Left lobe of liver (tissue), 2 donors: Measurements from ENCODE around the gene LRBA. TPM values are rescaled to one million over a fixed set of nuclear protein-coding genes. Genes with fewer than 3 reads are reported as not detected.

Source experiments
- ATAC-seq: fragments of 200-7000 bp; cut with Tn5 transposase; one replicate; pipeline ENCODE4 v1.9.1; 2020; ENCODE audit warnings: mild to moderate bottlenecking, moderate library complexity
- DNase-seq: peaks from one replicate; pipeline ENCODE4 v3.0.0-alpha.2; 2020; ENCODE audit warnings: low spot score
- total RNA-seq: library from RNA; stranded (reverse); gene quantifications from one replicate; pipeline ENCODE4 v1.2.1, GENCODE V29; 2021
- donor health status: DM: no; HTN: no; CAD: no; lungs with moderate emphysema.
- donor health status: DM: no; HTN: yes; CAD: no.

LRBA gene
- total RNA-seq, 1 donor from 2014 or later, result 26.7 TPM

DNA sequence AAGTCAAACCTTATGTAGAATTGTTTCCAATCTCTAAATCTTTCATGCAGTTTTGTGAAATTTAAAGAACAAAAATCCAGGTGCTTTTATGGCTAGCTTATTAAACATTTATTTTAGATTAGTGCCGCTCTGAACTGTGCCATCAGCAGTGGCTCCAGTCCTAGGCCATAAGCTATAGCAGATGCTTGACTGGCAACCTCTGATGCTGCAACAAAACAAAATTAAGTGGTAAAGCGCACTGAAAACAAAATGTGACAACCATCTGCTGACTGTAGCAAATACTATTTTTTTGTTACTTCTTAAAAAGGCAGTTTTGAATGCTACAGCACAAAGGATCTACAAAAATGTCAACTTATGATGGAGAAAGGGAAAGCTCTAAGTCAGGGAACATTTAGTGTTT is 699.4 kb downstream of the LRBA start:
- ATAC-seq, result no peak
- DNase-seq, result no peak

DNA sequence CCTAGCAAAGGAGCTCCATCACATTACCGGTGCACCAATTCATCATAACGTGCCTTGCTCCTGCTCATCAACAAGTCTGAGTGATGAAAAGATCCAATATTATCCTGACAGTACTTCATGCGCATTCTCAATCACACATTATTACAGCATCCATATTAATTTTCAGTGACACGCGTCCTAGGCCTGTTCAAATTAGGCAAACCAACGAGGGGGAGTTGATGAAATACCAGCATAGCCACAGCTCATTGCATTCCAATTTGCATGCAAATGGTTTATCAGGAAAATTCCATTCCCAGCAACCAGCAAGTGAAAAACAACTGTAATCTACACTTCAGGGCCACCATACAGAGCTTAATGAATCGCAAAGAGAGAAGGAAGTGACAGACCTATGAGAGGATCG is 699.9 kb downstream of the LRBA start:
- DNase-seq (no peak), ATAC-seq (no peak)

DNA sequence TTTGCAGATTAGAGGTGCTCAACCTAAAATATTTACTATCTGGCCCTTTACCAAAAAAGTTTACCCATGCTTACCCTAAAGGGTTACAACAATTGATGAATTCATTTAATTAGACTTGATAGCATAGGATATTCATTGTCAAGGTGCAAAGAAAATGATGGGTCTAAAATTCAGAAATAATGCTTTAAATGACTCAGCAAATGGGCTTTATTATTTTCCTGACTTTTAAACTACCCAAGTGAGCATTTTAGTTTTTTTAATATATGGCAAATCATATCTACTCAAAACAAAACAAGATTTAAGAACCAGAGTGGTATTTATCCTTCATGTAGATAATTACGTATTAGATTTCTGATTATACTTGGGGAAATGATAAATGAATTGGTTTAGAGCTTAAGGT is 701.1 kb downstream of the LRBA start:
- no peak for DNase-seq
- ATAC-seq, result no peak

DNA sequence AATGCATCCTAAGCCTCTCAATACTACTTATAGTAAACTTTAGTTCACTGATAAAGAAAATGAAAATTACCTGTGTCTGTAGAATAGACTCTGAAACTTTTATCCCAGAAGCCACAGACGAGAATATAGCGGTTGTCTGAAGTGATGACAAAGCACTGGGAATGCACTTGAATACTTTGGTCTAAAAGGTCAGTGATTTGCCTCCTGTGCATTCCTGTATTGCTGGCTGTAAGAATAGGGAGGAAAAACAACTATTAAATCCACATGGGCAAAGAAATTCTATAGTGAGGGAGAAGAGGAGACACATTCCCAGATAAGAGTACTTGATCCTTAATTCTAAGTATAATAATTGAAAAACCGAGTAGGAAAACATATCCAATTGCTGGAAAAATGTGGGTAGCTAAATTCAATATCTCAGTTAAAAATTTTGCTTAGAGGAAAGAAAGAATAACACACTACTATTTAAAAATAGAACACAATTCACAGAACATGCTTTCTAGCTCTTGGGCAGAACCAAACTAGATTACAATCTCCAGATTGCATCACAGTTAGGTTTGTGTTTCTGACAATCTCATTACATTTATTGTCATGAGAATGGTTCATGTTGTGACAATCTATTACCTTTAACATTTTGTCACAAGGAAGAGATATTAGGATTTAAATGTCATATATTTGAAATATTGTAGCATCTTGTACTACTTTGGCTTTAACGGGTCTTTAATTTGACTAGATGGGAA is 704.8 kb downstream of the LRBA start:
- no peak for ATAC-seq
- DNase-seq, result no peak

DNA sequence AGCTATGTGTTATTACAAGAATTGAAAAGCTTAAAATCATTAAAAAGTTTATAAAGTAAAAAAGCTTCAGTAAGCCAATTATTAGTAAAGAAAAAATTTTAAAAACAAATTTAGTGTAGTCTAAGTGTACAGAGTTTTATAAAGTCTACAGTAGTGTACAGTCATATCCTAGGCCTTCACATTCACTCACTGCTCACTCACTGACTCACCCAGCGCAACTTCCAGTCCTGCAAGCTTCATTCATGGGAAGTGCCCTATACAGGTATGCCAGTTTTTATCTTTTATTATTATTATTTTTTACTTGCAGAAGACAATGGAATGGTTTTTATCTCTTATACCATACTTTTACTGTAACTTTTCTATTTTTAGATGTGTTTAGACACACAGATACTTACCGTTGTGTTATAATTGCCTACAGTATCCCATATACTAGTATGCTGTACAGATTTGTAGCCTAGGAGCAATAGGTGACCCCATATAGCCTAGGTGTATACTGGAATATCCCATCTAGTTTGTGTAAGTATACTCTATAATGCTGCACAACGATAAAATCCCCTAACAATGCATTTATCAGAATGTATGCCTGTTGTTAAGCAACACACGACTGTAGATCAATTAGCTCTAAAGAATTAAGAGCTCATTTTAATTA is 706.1 kb downstream of the LRBA start:
- no peak for ATAC-seq
- DNase-seq, result no peak

DNA sequence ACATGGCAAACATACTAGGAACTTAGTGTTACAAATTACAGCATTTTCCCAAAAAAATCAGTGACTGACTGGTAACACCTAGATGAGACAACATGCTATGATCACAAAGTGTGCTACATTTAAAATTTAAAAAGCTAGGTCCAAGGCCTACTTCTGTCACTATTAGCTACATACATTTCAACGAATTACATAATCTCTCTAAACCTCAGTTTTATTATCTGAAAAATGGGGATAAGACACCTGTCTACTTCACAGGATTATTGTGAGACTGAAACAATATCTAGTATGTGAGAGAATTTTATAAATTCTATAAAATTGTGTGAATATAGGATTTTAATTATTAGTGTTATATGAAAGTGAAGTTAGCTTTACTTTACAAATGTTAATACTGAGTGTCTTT is 708.4 kb downstream of the LRBA start:
- ATAC-seq (no peak), DNase-seq (no peak)

DNA sequence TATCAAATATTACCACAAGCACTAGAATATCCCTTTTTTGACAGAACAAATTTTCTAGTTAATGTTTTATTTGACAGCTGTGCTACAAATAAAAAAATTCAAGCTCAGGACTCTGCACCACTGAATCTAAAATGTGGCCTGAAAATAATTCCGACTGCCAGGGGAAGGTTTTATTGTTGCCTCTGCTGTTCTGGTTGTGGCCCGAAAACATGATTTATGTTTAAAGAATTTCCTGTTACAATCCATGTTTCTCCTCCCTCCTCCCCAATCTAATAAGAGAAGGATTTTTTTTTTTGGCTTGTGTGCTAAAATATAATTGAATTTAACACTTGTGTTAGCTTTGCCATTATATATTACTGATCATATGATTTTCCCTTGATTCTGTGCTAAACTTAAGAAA is 709.1 kb downstream of the LRBA start:
- ATAC-seq, result no peak
- DNase-seq, result no peak

DNA sequence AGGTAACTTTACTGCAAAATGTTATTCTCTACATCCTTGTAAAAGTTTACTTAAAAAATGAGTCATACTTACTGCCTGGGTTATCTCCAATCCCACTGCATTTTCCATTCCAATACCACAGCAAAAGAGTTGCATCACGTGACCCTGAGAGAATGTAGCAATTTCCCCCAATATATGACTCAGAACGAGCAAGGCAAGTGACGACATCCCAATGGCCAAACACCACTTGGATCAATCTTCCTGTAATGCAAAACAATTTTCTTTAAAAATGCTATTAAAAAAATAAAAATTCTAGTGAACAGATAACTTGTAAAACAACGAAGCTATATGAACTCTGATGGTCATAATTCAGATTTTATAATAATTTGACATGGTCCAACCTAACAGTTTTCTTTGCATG is 712.5 kb downstream of the LRBA start:
- ATAC-seq (no peak), DNase-seq (no peak)

DNA sequence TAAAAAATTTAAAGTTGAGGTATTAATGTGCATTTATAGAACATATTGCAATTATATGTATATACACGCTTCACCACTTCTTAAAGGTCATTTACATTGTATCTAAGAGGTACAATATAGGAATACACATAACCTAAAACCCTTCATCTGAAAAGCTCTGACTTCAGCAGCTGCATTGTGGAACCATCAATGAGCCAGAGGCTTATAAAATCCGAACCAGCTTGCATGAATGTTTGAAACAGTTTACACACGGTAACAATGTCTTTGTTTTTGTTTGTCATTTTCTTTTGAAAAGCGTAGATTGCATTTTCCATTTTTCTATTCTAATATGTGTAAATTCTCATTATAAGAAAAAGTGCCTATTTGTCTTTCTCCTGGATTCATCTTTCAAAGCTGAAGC is 715.3 kb downstream of the LRBA start:
- DNase-seq, result no peak
- no peak for ATAC-seq

DNA sequence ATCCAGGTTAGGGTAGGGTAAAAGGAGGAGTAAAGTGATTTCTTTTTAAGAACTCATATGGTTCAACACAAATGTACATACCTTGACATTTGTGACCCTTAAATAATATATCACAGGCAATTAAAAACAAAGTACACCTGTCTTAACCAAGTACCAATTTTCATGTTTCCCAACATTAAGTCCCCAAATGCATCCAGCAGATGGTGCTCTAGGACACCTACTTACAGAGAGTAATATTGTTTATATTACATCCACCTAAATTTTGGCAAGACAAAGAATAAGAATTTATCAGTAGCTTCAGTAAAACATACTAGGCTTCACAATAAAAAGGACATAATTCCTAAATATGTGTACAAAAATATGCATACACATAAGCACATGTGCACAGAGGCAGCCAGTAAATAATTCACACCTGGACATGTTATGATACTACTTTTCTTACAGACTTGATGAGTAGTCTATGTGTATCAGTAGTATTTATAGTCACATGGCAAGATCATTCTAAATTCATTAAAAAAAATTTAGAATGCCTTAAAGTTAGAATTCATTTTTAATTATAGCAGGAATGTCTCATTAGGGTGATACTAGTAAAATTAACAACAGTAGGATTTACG is 717.1 kb downstream of the LRBA start:
- peak; percentile 74 for ATAC-seq
- DNase-seq, result no peak

DNA sequence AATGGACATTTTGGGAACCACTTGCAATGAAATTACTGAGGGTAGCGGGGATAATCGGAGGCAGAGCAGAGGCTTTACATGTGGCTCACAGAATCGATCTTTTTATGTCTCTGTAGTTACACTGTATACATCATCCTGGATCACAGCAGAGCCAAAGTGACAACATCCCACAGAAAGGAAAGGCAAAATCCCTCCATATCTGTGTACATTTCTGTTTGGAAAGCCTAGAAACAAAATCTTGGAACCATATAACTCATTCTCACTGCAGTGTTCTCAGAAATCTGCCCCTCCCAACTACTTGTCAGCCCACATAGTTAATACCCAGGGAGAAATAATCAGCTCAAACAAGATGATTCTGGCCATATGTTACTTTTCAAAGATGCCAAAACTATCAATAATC is 725.2 kb downstream of the LRBA start:
- ATAC-seq (no peak), DNase-seq (no peak)

DNA sequence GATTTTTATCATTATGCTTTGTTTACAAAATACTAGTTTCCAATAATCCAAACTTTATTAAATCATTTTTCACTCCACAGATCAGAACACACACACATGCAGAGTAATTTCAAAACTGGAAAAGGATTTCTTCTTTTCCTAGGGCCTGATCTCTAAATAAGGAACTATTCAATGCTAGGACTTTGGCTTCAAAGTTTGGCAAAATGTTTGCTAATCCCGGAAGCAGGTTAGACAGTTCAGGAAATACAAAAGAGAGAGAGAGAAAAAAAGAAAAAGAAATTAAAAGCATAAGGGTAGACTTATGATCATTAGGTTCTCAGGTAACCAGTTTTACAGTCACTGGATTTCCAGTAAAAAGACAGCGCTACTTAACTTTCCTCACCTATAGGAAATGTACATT is 725.9 kb downstream of the LRBA start:
- DNase-seq (no peak), ATAC-seq (no peak)

DNA sequence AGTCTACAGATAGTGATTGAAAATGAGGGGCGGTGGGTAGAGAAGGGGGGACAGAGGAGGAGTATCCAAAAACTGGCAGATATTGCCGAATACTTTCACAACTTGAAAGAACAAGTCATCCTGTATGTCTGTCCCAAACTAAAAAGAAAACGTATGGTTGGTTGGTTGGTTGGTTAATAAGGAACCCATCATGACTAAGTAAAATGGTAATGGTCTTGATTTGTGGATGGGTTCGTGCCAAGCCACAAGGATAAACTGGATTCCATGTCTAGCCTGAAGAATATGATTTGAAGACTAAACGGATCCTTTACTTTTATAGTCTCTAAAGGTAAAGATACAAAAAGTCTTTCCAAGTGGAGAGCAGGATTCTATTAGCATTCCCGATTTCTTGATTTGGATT is 728.4 kb downstream of the LRBA start:
- DNase-seq (no peak), ATAC-seq (no peak)

DNA sequence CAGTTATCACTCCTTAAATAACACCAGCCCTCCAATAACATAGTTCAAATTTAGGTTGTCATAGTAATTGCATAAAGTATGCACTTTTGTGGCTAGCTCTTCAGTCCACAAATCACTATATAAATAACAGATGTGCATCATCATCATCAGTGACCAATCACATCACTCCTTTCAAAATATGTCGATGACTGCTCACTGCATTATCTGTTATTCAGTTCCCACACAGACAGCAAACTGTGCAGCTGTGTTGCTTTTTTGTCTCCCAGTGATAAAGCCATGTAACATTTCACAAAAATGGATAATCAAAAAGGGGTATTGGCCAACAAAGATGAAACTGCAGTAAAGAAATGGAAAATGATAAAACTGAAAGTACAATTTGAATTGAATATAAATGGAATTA is 731.4 kb downstream of the LRBA start:
- DNase-seq (no peak), ATAC-seq (no peak)

DNA sequence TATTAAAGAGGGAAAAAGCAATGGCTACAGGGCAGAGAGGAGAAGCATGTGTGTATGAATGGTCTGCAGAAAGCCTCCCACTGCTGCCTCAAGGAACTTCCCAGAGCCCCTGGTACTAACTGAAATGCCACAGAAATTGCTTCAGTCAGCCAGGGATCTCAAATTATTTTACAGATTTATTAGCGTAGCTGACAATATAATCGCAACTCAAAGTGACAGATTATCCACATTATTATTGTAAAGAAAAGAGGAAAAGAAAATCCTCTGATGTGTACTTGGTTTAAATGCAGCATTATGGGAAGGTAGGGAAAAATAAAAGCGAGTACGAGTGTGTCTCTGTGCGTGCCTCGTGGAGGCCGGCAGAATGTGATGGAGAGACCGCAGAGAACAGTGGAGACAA is 734.1 kb downstream of the LRBA start:
- DNase-seq (no peak), ATAC-seq (no peak)

DNA sequence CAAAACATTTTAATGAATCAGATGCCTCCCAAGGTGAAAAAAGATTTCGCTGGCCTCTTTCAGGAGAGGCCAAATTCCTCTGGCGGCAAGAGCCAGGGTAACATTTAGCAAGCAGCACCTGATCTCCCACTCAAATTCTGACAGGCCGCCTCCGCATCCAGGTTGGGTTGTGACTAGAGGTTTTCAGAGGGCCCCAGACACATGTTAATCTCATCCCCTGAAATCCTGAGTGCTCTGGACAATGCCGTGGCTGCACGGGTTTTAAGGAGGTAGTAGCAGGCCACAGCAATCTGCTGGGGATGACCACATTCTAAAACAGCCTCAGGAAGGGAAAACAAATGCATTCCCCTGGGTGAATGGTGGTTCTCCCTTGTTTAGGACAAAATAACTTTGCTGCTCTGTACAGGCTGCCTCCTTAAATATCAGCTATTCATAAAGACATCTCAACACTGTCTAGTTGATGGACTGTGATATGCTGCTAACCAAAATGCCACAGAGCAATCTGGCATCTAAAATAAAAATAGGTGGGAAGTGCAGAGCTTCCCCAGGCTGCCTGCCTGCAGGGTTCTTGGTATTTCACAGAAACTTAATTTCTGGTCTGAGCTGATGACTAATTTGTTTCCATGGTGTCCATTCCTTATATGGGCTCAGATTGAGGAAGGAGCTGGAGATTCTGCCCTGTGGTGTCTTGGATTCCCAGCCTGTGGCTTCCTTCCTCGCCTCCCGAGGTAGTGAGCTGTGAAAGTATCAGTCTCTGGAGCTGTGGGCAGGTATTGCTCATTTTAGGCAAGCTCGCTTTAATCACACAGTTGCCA is 734.8 kb downstream of the LRBA start:
- no peak for ATAC-seq
- DNase-seq, result no peak

DNA sequence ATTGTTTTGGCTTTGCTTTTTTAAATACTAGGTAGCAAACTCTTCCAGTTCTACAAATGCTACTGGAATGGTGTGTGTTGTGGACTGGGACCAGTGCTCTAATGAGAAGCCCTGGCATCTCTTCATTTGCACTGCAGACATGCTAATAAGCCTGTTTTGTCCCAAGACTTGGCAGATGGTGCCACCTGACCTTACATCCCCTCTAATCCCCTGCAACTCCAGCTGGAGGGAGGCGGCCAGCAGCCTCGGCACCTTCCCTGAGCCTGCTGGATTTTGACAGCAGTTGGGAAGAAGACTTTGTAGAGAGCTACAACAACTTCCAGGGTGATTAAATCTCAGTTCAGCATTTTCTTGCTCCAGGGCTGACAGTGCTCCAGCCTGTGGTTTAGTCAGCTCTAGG is 736.9 kb downstream of the LRBA start:
- ATAC-seq (no peak), DNase-seq (no peak)

DNA sequence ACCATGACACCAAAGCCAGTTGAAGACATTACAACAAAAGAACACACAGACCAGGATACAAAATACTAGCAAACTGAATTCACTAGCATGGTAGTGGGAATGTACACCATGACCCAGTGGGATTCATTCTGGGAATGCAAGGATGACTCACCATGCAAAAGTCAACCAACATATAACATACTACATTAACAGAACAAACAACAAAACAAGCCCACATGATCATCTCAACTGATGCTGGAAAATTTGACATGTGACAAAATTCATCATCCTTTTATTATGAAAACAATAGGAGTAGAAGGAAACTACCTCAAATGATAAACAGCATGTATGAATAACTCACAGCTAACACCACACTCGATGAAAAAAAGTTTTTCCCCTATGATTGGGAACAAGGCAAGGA is 746.6 kb downstream of the LRBA start:
- DNase-seq, result no peak
- ATAC-seq, result no peak

DNA sequence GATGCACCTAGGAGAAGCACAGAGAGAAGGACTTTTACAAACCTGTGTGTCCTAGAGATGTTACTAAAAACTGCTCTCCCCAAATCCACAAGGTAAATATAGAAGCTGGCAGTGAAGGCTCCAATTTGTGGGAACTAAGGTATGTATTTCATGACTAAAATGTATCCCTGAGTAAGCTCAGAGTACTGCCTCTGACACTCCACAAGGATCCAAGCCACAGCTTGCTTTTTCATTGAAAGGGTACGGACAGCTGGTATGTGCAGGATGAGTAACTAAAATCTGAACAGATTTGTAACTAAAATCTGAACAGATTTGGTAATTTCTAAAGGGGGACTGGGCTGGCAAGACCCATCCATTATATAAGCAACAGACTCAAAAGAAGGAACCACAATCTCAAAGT is 749.3 kb downstream of the LRBA start:
- ATAC-seq (no peak), DNase-seq (no peak)

DNA sequence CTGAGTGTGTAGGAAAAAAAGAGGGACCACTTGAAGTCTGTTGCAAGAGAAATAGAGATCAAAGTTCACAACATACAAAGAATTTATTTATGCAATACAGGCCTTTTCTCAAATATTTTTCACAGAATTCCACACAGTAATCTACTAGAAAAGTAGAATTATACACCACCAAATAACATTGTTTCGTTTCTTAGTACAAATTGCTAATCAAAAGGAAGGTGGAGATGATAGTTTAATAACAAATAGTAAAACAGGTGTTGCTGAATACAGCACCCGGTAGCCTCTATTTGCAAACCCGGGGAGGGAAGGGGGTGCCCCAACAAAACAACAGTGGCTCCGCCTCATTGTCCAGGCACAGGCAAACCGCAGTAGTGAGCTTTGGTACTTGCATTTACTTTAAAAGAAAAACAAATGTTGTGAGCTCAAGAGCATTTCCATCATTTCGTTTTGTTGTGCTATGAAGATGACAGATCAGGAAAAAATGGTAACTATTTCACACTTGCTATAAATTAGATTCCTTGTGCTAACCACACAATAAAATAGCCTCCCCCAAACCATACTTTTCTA is 750.4 kb downstream of the LRBA start:
- DNase-seq (no peak), ATAC-seq (no peak)

DNA sequence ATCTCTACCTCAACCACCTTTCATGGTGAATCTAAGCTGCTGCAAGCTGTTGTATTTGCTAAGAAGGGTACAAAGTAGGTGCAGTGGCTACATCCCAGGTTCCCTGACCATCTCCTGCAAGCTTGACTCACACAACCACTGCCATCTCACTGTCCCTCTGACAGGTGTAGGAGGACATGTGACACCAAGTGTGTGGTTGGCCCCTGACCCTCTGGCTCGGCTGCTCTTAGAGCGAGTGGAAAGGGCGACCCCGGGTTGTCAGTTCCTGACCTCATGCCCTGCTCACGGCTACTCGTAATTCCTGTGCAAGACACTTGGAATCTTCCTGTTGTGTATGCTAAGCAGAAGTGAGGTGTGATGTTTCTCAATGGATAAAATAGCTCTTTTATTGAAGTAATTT is 752.5 kb downstream of the LRBA start:
- ATAC-seq, result no peak

More for the DNA sequence above, 752.5 kb downstream of the LRBA start:
- DNase-seq, result no peak
